ENCODE results near the gene COL4A2. TPM values are rescaled to one million over a fixed set of nuclear protein-coding genes. Genes with fewer than 3 reads are reported as not detected.

COL4A2 gene
- total and polyA plus RNA-seq, 11 donors: 92.4 to 377 (median 166) TPM

GRCh38 chr13:110350509-110350908, 43.4 kb downstream of the COL4A2 start:
- 44 to 64% (median 54%) methylated on average over 3 of the region's 3 CpGs for WGBS, 4 donors
- ATAC-seq (peak in 3 of 4 donors; percentile 22 to 44 (median 38)), DNase-seq (peak in 1 of 5 donors; percentile 62)
- Histone ChIP-seq H3K36me3 (no peaks in the 10 kb centered on the region), H3K4me3 (no peak overlapping the region), H3K9me3 (no peaks in the 10 kb centered on the region), H3K4me1 (peaks cover 10 to 79% (median 47%) of the 10 kb centered on the region in 12 donors), H3K27me3 (no peaks in the 10 kb centered on the region), H3K27ac (peak overlapping the region in 7 of 12 donors; percentile 10 to 95 (median 21))
- TF ChIP-seq POLR2A (IDR thresholded peaks at IDR 0.05) (no peak), CTCF (IDR thresholded peaks at IDR 0.05) (no peak)
- intact Hi-C loops (cut with DNase I): no loop called here

GRCh38 chr13:110351636-110352420, 44.7 kb downstream of the COL4A2 start:
- ATAC-seq (no peak), DNase-seq (no peak)
- intact Hi-C loops (cut with DNase I): no loop called here
- H3K27me3 ChIP-seq: no peaks in the 10 kb centered on the region
- H3K4me3 ChIP-seq: no peak overlapping the region
- peak overlapping the region in 3 of 12 donors; percentile 24 to 95 (median 29) for H3K27ac ChIP-seq
- 88 to 93% (median 91%) methylated on average over 6 of the region's 6 CpGs for WGBS, 4 donors
- H3K4me1 ChIP-seq: peaks cover 10 to 79% (median 45%) of the 10 kb centered on the region in 12 donors
- no peak for TF ChIP-seq CTCF (IDR thresholded peaks at IDR 0.05)
- TF ChIP-seq POLR2A (IDR thresholded peaks at IDR 0.05): no peak
- H3K36me3 ChIP-seq: no peaks in the 10 kb centered on the region
- no peaks in the 10 kb centered on the region for H3K9me3 ChIP-seq

- Histone ChIP-seq H3K9me3 (no peaks in the 10 kb centered on the region), H3K4me3 (no peak overlapping the region), H3K27ac (peak overlapping the region in 1 of 12 donors; percentile 95), H3K27me3 (no peaks in the 10 kb centered on the region), H3K36me3 (peaks cover 0 to 8% (median 5%) of the 10 kb centered on the region in 9 donors), H3K4me1 (peaks cover 10 to 69% (median 36%) of the 10 kb centered on the region in 12 donors)
- TF ChIP-seq CTCF (IDR thresholded peaks at IDR 0.05) (peak in 2 of 12 donors; percentile 20 to 25), POLR2A (IDR thresholded peaks at IDR 0.05) (no peak)
- 80 to 94% (median 88%) methylated on average over 7 to 8 of the region's 8 CpGs for WGBS, 4 donors
- intact Hi-C loops (cut with DNase I): no loop called here
- no peak for DNase-seq
- no peak for ATAC-seq
These were observed 45.7 kb downstream of the COL4A2 start for GRCh38 chr13:110352735-110353134.

GRCh38 chr13:110353339-110353977, 46.4 kb downstream of the COL4A2 start:
- TF ChIP-seq POLR2A (IDR thresholded peaks at IDR 0.05) (no peak), CTCF (IDR thresholded peaks at IDR 0.05) (no peak)
- Histone ChIP-seq H3K4me3 (no peak overlapping the region), H3K27me3 (no peaks in the 10 kb centered on the region), H3K27ac (peak overlapping the region in 1 of 12 donors; percentile 95), H3K9me3 (no peaks in the 10 kb centered on the region), H3K4me1 (peaks cover 4 to 62% (median 29%) of the 10 kb centered on the region in 12 donors), H3K36me3 (peaks cover 0 to 15% (median 12%) of the 10 kb centered on the region in 9 donors)
- WGBS, 4 donors: 91 to 93% (median 92%) methylated on average over 13 of the region's 13 CpGs
- intact Hi-C loops (cut with DNase I): no loop called here
- ATAC-seq (no peak), DNase-seq (no peak)
